CD4-positive, alpha-beta T cell (primary cell): ENCODE measurements around the gene YPEL5. TPM values are rescaled to one million over a fixed set of nuclear protein-coding genes. Genes with fewer than 3 reads are reported as not detected.

Experiments used
- ATAC-seq: fragments of 200-7000 bp; cut with Tn5 transposase; one replicate; pipeline ENCODE4 v1.10.0; 2022; ENCODE audit warnings: mild to moderate bottlenecking; ENCODE audit not compliant: poor library complexity
- CTCF ChIA-PET: fragments of 350-600 bp; sonication (Branson Sonifier 250); formaldehyde crosslinking; loops from one replicate; lab custom pipeline; 2021; ENCODE audit warnings: antibody characterized with exemption, inconsistent platforms; lab: Charles Lee
- POLR2A ChIA-PET: fragments of 350-600 bp; sonication (Branson Sonifier 250); formaldehyde crosslinking; loops from one replicate; lab custom pipeline; 2021; ENCODE audit warnings: antibody characterized with exemption, inconsistent platforms; lab: Charles Lee
- DNase-seq, 14 experiments: peaks; one replicate each; pipeline ENCODE4 v3.0.0-alpha.2; 2013 to 2020; ENCODE audit warnings: mixed read lengths in 2 of 14
- H3K27ac ChIP-seq, 2 donors: one replicate each; pipeline versions ENCODE4 v1.5.1 to v1.7.0; 2013; ENCODE audit warnings: low read length in 2 of 2, low read depth in 1 of 2, mild to moderate bottlenecking in 1 of 2
- H3K27me3 ChIP-seq, 2 experiments: 1 replicate in 1 of 2; 2 replicates in 1 of 2; pipeline versions ENCODE4 v1.6.1 to v1.7.0; 2013; ENCODE audit warnings: low read length in 2 of 2, control low read depth in 1 of 2, mild to moderate bottlenecking in 1 of 2, moderate library complexity in 1 of 2; ENCODE audit not compliant: insufficient read depth in 2 of 2, control insufficient read depth in 1 of 2
- H3K36me3 ChIP-seq: one replicate; pipeline ENCODE4 v1.6.1; 2013; ENCODE audit warnings: low read length, control low read depth; ENCODE audit not compliant: insufficient read depth
- H3K4me1 ChIP-seq: one replicate; pipeline ENCODE4 v1.6.1; 2013; ENCODE audit warnings: low read length, control low read depth; ENCODE audit not compliant: insufficient read depth
- H3K4me3 ChIP-seq: one replicate; pipeline ENCODE4 v1.5.1; 2013; ENCODE audit warnings: mild to moderate bottlenecking, low read length, moderate library complexity
- H3K9me3 ChIP-seq, 2 experiments: 1 replicate in 1 of 2; 2 replicates in 1 of 2; pipeline versions ENCODE4 v1.6.1 to v1.7.0; 2013; ENCODE audit warnings: low read length in 2 of 2, mild to moderate bottlenecking in 2 of 2, control low read depth in 1 of 2, moderate library complexity in 1 of 2; ENCODE audit not compliant: control insufficient read depth in 1 of 2, insufficient read depth in 1 of 2
- H3K27ac Mint-ChIP-seq: one replicate; pipeline ENCODE4 v1.8.0; 2020; ENCODE audit warnings: mixed read lengths
- H3K27me3 Mint-ChIP-seq: one replicate; pipeline ENCODE4 v1.8.0; 2021; ENCODE audit warnings: mixed read lengths
- H3K36me3 Mint-ChIP-seq: one replicate; pipeline ENCODE4 v1.8.0; 2021; ENCODE audit warnings: low read depth, mixed read lengths
- H3K4me1 Mint-ChIP-seq: one replicate; pipeline ENCODE4 v1.8.0; 2021; ENCODE audit warnings: low read depth, mixed read lengths
- H3K4me3 Mint-ChIP-seq: one replicate; pipeline ENCODE4 v1.8.0; 2020; ENCODE audit warnings: mild to moderate bottlenecking, mixed read lengths
- H3K9me3 Mint-ChIP-seq: one replicate; pipeline ENCODE4 v1.8.0; 2020; ENCODE audit warnings: mixed read lengths
- CTCF ChIP-seq: fragments of 200-600 bp; IDR thresholded peaks from one replicate; pipeline ENCODE4 v1.8.0; 2022; ENCODE audit warnings: antibody characterized with exemption, mild to moderate bottlenecking
- intact Hi-C, 2 experiments: fragments of 100-400 bp; cut with DNase I in 1 of 2; cut with micrococcal nuclease in 1 of 2; formaldehyde crosslinking; loops; one replicate each; pipeline versions ENCODE4 v1.15.1 to v1.9.0; 2023 to 2025; cut with DNase I, micrococcal nuclease
- total RNA-seq, 174 experiments: library from RNA in 2 of 174; stranded (reverse) in 2 of 174; gene quantifications; one replicate each; pipeline ENCODE4 v1.2.3 and lab custom pipeline; 2021 to 2026

YPEL5 gene
- total RNA-seq, 2 experiments from 2014 or later, result 932 to 972 TPM

GRCh38 chr2:30203156-30203555, 56.3 kb downstream of the YPEL5 start:
- no peak for TF ChIP-seq CTCF
- Mint-ChIP-seq H3K36me3 (no peaks in the 10 kb centered on the region), H3K27ac (no peak overlapping the region), H3K27me3 (no peaks in the 10 kb centered on the region), H3K9me3 (no peaks in the 10 kb centered on the region), H3K4me3 (no peak overlapping the region), H3K4me1 (peaks cover 7% of the 10 kb centered on the region)
- Histone ChIP-seq H3K36me3 (no peaks in the 10 kb centered on the region), H3K9me3 (no peaks in the 10 kb centered on the region), H3K27me3 (no peaks in the 10 kb centered on the region), H3K4me3 (no peak overlapping the region), H3K4me1 (peaks cover 3% of the 10 kb centered on the region), H3K27ac (no peak overlapping the region)
- DNase-seq (no peak), ATAC-seq (no peak)
- intact Hi-C loops, result no loop called here
- POLR2A ChIA-PET, result no interaction called here
- CTCF ChIA-PET, result no interaction called here

- Mint-ChIP-seq H3K9me3 (no peaks in the 10 kb centered on the region), H3K27ac (no peak overlapping the region), H3K27me3 (no peaks in the 10 kb centered on the region), H3K4me3 (no peak overlapping the region), H3K4me1 (peaks cover 18% of the 10 kb centered on the region), H3K36me3 (no peaks in the 10 kb centered on the region)
- no peaks in the 10 kb centered on the region for H3K36me3 ChIP-seq
- no peak for TF ChIP-seq CTCF
- no peak overlapping the region for H3K27ac ChIP-seq
- intact Hi-C loops, result loop anchor here in 1 of 2 experiments (2.0 kb wide), 1 partner anchor 37 kb away; no protein-coding TSS in a partner anchor
- no peak for ATAC-seq
- CTCF ChIA-PET, result interaction anchor here (0.6 to 1.3 kb wide), 2 partner anchors 21 to 219 kb away, joined by 4 read pairs; no protein-coding TSS in a partner anchor
- H3K4me3 ChIP-seq, result no peak overlapping the region
- DNase-seq, result no peak
- POLR2A ChIA-PET, result no interaction called here
- no peaks in the 10 kb centered on the region for H3K27me3 ChIP-seq
- peaks cover 13% of the 10 kb centered on the region for H3K4me1 ChIP-seq
- H3K9me3 ChIP-seq, result no peaks in the 10 kb centered on the region
These were observed 57.5 kb downstream of the YPEL5 start for GRCh38 chr2:30204281-30204680.

GRCh38 chr2:30205456-30205855, 58.6 kb downstream of the YPEL5 start:
- no peak for ATAC-seq
- peak overlapping the region; percentile 24 for H3K27ac Mint-ChIP-seq

More at GRCh38 chr2:30205456-30205855, 58.6 kb downstream of the YPEL5 start:
- H3K4me3 Mint-ChIP-seq, result no peak overlapping the region
- CTCF ChIA-PET, result no interaction called here
- no peaks in the 10 kb centered on the region for H3K9me3 Mint-ChIP-seq
- no peaks in the 10 kb centered on the region for H3K36me3 Mint-ChIP-seq
- Histone ChIP-seq H3K27ac (no peak overlapping the region), H3K4me1 (peaks cover 21% of the 10 kb centered on the region), H3K27me3 (no peaks in the 10 kb centered on the region), H3K9me3 (no peaks in the 10 kb centered on the region), H3K36me3 (no peaks in the 10 kb centered on the region), H3K4me3 (no peak overlapping the region)
- no peak for TF ChIP-seq CTCF
- POLR2A ChIA-PET, result interaction anchor here (0.6 to 5.8 kb wide), 2 partner anchors 27 to 59 kb away, joined by 3 to 137 read pairs; partner anchors contain the start of genes LBH and YPEL5
- H3K4me1 Mint-ChIP-seq, result peaks cover 30% of the 10 kb centered on the region
- intact Hi-C loops, result loop anchor here in 1 of 2 experiments (2.0 to 5.0 kb wide), 2 partner anchors 39 to 1127 kb away; no protein-coding TSS in a partner anchor
- no peaks in the 10 kb centered on the region for H3K27me3 Mint-ChIP-seq
- DNase-seq, result no peak
